ENCODE results near the gene TEAD1. TPM values are rescaled to one million over a fixed set of nuclear protein-coding genes. Genes with fewer than 3 reads are reported as not detected.

Gene TEAD1
- total and polyA plus RNA-seq, 2 experiments from 2014 or later = 24.5 to 103 TPM

DNA sequence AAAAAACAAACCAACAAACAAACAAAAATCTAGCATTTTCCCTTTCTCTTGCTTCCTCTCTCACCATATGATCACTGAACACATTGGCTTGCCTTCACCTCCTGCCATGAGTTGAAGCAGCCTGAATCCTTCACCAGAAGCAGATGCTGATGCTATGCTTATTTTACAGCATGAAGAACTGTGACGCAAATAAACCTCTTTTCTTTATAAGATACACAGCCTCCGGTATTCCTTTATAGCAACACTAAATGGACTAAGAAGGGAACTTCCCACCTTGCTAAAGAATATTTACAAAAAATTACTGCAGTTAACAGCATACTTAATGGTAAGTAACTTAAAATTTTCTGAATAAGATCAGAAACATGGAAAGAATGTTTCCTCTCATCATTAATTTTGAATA is 27.7 kb upstream of the TEAD1 start (continued):
- no peak for TF ChIP-seq REST (IDR thresholded peaks at IDR 0.05; ENCODE audit: unreplicated experiment)
- TF ChIP-seq NANOG (IDR thresholded peaks at IDR 0.05; ENCODE audit: borderline replicate concordance) = no peak
- no peak for TF ChIP-seq CTCF (conservative IDR thresholded peaks at IDR 0.05; ENCODE audit: low read depth in 2 of 2)
- no peak for TF ChIP-seq JUNB (IDR thresholded peaks at IDR 0.05; ENCODE audit: unreplicated experiment)
- TF ChIP-seq STAT1 (IDR thresholded peaks at IDR 0.05; ENCODE audit: unreplicated experiment) = no peak

- Histone ChIP-seq H3F3A (replicated peaks; ENCODE audit: low read depth) (no peaks in the 10 kb centered on the region), H3K4me1 (ENCODE audit: insufficient read depth) (no peaks in the 10 kb centered on the region), H3K4me2 (no peak overlapping the region), H3K27me3 (ENCODE audit: insufficient read depth) (no peaks in the 10 kb centered on the region), H3K9me2 (ENCODE audit: insufficient read depth) (no peaks in the 10 kb centered on the region), H4K20me1 (replicated peaks; ENCODE audit: insufficient read depth) (no peaks in the 10 kb centered on the region), H3K27ac (ENCODE audit: low read depth) (no peak overlapping the region), H3K79me2 (replicated peaks; ENCODE audit: insufficient read depth) (no peaks in the 10 kb centered on the region), H3K36me3 (ENCODE audit: insufficient read depth) (no peaks in the 10 kb centered on the region), H2AFZ (no peak overlapping the region), H3K4me3 (no peak overlapping the region)
- Mint-ChIP-seq H3K4me1 (no peaks in the 10 kb centered on the region), H3K4me3 (no peak overlapping the region), H3K27ac (no peak overlapping the region), H3K9me3 (peaks cover 15% of the 10 kb centered on the region), H3K36me3 (ENCODE audit: low read depth) (peaks cover 10% of the 10 kb centered on the region; the same call in 2 of the 3 replicates), H3K27me3 (ENCODE audit: insufficient read depth, low read depth, poor library complexity) (no peaks in the 10 kb centered on the region)
- DNase-seq (ENCODE audit: low spot score) (peak; percentile 64), ATAC-seq (peak; percentile 53; the same call in 2 of the 3 replicates)
- TF ChIP-seq CTCF (conservative IDR thresholded peaks at IDR 0.05; ENCODE audit: low read depth in 2 of 2) = peak in 1 of 2 experiments; percentile 21; a peak in 1 of 4 replicates
- TF ChIP-seq, protein P1, sequence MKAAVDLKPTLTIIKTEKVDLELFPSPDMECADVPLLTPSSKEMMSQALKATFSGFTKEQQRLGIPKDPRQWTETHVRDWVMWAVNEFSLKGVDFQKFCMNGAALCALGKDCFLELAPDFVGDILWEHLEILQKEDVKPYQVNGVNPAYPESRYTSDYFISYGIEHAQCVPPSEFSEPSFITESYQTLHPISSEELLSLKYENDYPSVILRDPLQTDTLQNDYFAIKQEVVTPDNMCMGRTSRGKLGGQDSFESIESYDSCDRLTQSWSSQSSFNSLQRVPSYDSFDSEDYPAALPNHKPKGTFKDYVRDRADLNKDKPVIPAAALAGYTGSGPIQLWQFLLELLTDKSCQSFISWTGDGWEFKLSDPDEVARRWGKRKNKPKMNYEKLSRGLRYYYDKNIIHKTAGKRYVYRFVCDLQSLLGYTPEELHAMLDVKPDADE (IDR thresholded peaks at IDR 0.05) = no peak
These were observed 20.5 kb upstream of the TEAD1 start for GRCh38 chr11:12653729-12654128.
